ENCODE measurements around the gene TBXA2R.

The TBXA2R gene

GRCh38 chr19:3606690-3607289, at the start of gene TBXA2R:
TSS of gene TBXA2R (minus strand) at chr19:3606875. CDS start at chr19:3600634, 6,241 bp downstream.
- TF ChIP-seq CTCF (IDR thresholded peaks at IDR 0.05; ENCODE audit: low read length) (no peak), EZH2phosphoT487 (IDR thresholded peaks at IDR 0.05; ENCODE audit: low read length) (no peak), EZH2 (optimal IDR thresholded peaks at IDR 0.05; ENCODE audit: low read depth, low read length) (no peak)
- Histone ChIP-seq H3K4me1 (ENCODE audit: low read length) (peaks cover 11% of the 10 kb centered on the region; the same call in 1 of the 2 replicates), H3K9me3 (replicated peaks; ENCODE audit: insufficient read depth, low read length) (no peaks in the 10 kb centered on the region), H3K79me2 (ENCODE audit: low read length) (no peaks in the 10 kb centered on the region), H3K4me3 (ENCODE audit: low read length) (peak within 1 kb of the TSS; percentile 36), H3K27ac (ENCODE audit: low read length) (no peak within 1 kb of the TSS), H3F3A (ENCODE audit: insufficient read depth, low read length) (peaks cover 6% of the 10 kb centered on the region; the same call in 1 of the 2 replicates), H3K27me3 (replicated peaks; ENCODE audit: insufficient read depth, low read length) (peaks cover 17% of the 10 kb centered on the region), H3K36me3 (replicated peaks; ENCODE audit: insufficient read depth, low read length) (peaks cover 5% of the 10 kb centered on the region; the same call in 1 of the 2 replicates), H3K9ac (ENCODE audit: low read length) (peak within 1 kb of the TSS; percentile 15; the same call in 1 of the 2 replicates), H3K9me2 (replicated peaks; ENCODE audit: insufficient read depth, low read length) (no peaks in the 10 kb centered on the region), H4K20me1 (ENCODE audit: insufficient read depth, low read length) (no peaks in the 10 kb centered on the region), H2AFZ (ENCODE audit: low read length) (peak within 1 kb of the TSS; percentile 72), H3K4me2 (ENCODE audit: low read depth, low read length) (peak within 1 kb of the TSS; percentile 74)
- DNase-seq, result no peak

GRCh38 chr19:3656073-3656746, 49.5 kb upstream of the TBXA2R start:
- H3K4me2 ChIP-seq (ENCODE audit: low read depth, low read length), result no peak overlapping the region
- H3K9me2 ChIP-seq (replicated peaks; ENCODE audit: insufficient read depth, low read length), result no peaks in the 10 kb centered on the region
- H3K27me3 ChIP-seq (replicated peaks; ENCODE audit: insufficient read depth, low read length), result no peaks in the 10 kb centered on the region
- no peak for TF ChIP-seq CTCF (IDR thresholded peaks at IDR 0.05; ENCODE audit: low read length)
- TF ChIP-seq EZH2 (optimal IDR thresholded peaks at IDR 0.05; ENCODE audit: low read depth, low read length), result no peak
- TF ChIP-seq EZH2phosphoT487 (IDR thresholded peaks at IDR 0.05; ENCODE audit: low read length), result no peak
- H3K36me3 ChIP-seq (replicated peaks; ENCODE audit: insufficient read depth, low read length), result no peaks in the 10 kb centered on the region
- H3K27ac ChIP-seq (ENCODE audit: low read length), result no peak overlapping the region
- no peaks in the 10 kb centered on the region for H3K79me2 ChIP-seq (ENCODE audit: low read length)
- H4K20me1 ChIP-seq (ENCODE audit: insufficient read depth, low read length), result no peaks in the 10 kb centered on the region
- H3K4me3 ChIP-seq (ENCODE audit: low read length), result no peak overlapping the region
- no peaks in the 10 kb centered on the region for H3K9me3 ChIP-seq (replicated peaks; ENCODE audit: insufficient read depth, low read length)
- no peak overlapping the region for H3K9ac ChIP-seq (ENCODE audit: low read length)
- no peaks in the 10 kb centered on the region for H3K4me1 ChIP-seq (ENCODE audit: low read length)
- H3F3A ChIP-seq (ENCODE audit: insufficient read depth, low read length), result no peaks in the 10 kb centered on the region
- H2AFZ ChIP-seq (ENCODE audit: low read length), result no peak overlapping the region
- DNase-seq, result no peak

GRCh38 chr19:3655402-3656072, 48.9 kb upstream of the TBXA2R start:
- Histone ChIP-seq H3K4me3 (ENCODE audit: low read length) (no peak overlapping the region), H3K9ac (ENCODE audit: low read length) (no peak overlapping the region), H4K20me1 (ENCODE audit: insufficient read depth, low read length) (no peaks in the 10 kb centered on the region), H2AFZ (ENCODE audit: low read length) (no peak overlapping the region), H3K79me2 (ENCODE audit: low read length) (no peaks in the 10 kb centered on the region), H3K4me2 (ENCODE audit: low read depth, low read length) (no peak overlapping the region), H3K4me1 (ENCODE audit: low read length) (no peaks in the 10 kb centered on the region), H3F3A (ENCODE audit: insufficient read depth, low read length) (no peaks in the 10 kb centered on the region), H3K27me3 (replicated peaks; ENCODE audit: insufficient read depth, low read length) (no peaks in the 10 kb centered on the region), H3K9me2 (replicated peaks; ENCODE audit: insufficient read depth, low read length) (no peaks in the 10 kb centered on the region), H3K27ac (ENCODE audit: low read length) (no peak overlapping the region), H3K36me3 (replicated peaks; ENCODE audit: insufficient read depth, low read length) (no peaks in the 10 kb centered on the region), H3K9me3 (replicated peaks; ENCODE audit: insufficient read depth, low read length) (no peaks in the 10 kb centered on the region)
- DNase-seq, result no peak
- no peak for TF ChIP-seq CTCF (IDR thresholded peaks at IDR 0.05; ENCODE audit: low read length)
- TF ChIP-seq EZH2 (optimal IDR thresholded peaks at IDR 0.05; ENCODE audit: low read depth, low read length), result no peak
- TF ChIP-seq EZH2phosphoT487 (IDR thresholded peaks at IDR 0.05; ENCODE audit: low read length), result no peak
